Heart right ventricle (tissue), 16 donors: ENCODE results near the gene S100A10. TPM values are rescaled to one million over a fixed set of nuclear protein-coding genes. Genes with fewer than 3 reads are reported as not detected.
A peak's percentile ranks its signal among the peaks of the same experiment; 100 is the strongest.

Experiments
- ATAC-seq, 8 donors: fragments of 200-7000 bp; cut with Tn5 transposase; one replicate each; pipeline ENCODE4 v1.9.1; 2020; ENCODE audit warnings: mild to moderate bottlenecking in 8 of 8, moderate library complexity in 8 of 8, moderate number of reproducible peaks in 1 of 8
- DNase-seq, 2 donors: peaks; one replicate each; pipeline ENCODE4 v3.0.0-alpha.2; 2020
- H3K27ac ChIP-seq, 10 donors: fragments of 200-600 bp; sonication (generic) in 2 of 10; one replicate each; pipeline versions ENCODE4 v1.5.0 to v1.8.0; 2020 to 2022; ENCODE audit warnings: mild to moderate bottlenecking in 3 of 10
- H3K27me3 ChIP-seq, 7 donors: fragments of 200-600 bp; one replicate each; pipeline ENCODE4 v1.8.0; 2021 to 2022; ENCODE audit warnings: mild to moderate bottlenecking in 2 of 7
- H3K36me3 ChIP-seq, 9 donors: fragments of 200-600 bp; sonication (generic) in 1 of 9; one replicate each; pipeline versions ENCODE4 v1.5.0 to v1.8.0; 2020 to 2022; ENCODE audit warnings: mild to moderate bottlenecking in 2 of 9
- H3K4me1 ChIP-seq, 9 donors: fragments of 200-600 bp; sonication (generic) in 1 of 9; one replicate each; pipeline versions ENCODE4 v1.5.0 to v1.8.0; 2020 to 2022; ENCODE audit warnings: mild to moderate bottlenecking in 4 of 9
- H3K4me3 ChIP-seq, 10 donors: fragments of 200-600 bp; sonication (generic) in 2 of 10; one replicate each; pipeline versions ENCODE4 v1.5.0 to v1.8.0; 2020 to 2022; ENCODE audit warnings: mild to moderate bottlenecking in 7 of 10, moderate library complexity in 2 of 10
- H3K9me3 ChIP-seq, 11 donors: fragments of 200-600 bp in 10 of 11; sonication (generic) in 2 of 11; one replicate each; pipeline versions ENCODE4 v1.5.0 to v1.8.0; 2013 to 2022; ENCODE audit warnings: mild to moderate bottlenecking in 2 of 11, control low read depth in 1 of 11, moderate library complexity in 1 of 11
- WGBS, 2 donors: extraction: QIAGEN DNeasy Blood & Tissue Kit; methylation state at CpG; one replicate each; pipeline ENCODE4 v1.1.7; 2013; ENCODE audit warnings: inconsistent platforms in 1 of 2; 5-methylcytosine and 5-hydroxymethylcytosine counted together
- intact Hi-C, 10 donors: fragments of 100-400 bp; cut with DNase I; formaldehyde crosslinking; loops; one replicate each; pipeline versions ENCODE4 v1.11.1 to v1.14.2; 2022
- polyA plus RNA-seq, 2 donors: library from polyadenylated mRNA; stranded (reverse); fragments of 200-250 nt; gene quantifications; one replicate each; pipeline ENCODE4 v1.2.3, GENCODE V29; 2013
- total RNA-seq, 10 donors: library from RNA; stranded (reverse); fragmentation: NEBNext Ultra II Directional in 3 of 10; extraction: Animal tissue kit (Norgen Biotek cat#: 25700) in 3 of 10; gene quantifications; one replicate each; pipeline versions ENCODE4 v1.2.1 to v1.2.4, GENCODE V29; 2021 to 2023
- TF ChIP-seq, protein P1 (sequence below), 9 donors: fragments of 200-600 bp; sonication (generic) in 2 of 9; IDR thresholded peaks; one replicate each; pipeline versions ENCODE4 v1.5.0 to v1.8.0; 2021 to 2022; ENCODE audit warnings: antibody characterized with exemption in 9 of 9, mild to moderate bottlenecking in 5 of 9, moderate library complexity in 1 of 9
- donor health status: Arrhythmogenic right ventricular cardiomyopathy.
- donor health status: ischemic (EF 13 %, LVEDD 7.1; RV severe dilation, severe dysfunction).
- donor health status: healthy with polysubstance abuse.
- donor health status: DM: no; HTN: yes; CAD: no.
- donor health status: DM: no; HTN: no; CAD: no.
- donor health status: ischemic (EF 25% LVEDD 6.9; RV normal size, moderate dysfunction).
- donor health status: ischemic (EF 25% LVEDD 5.7; RV mildly dilated, moderate dysfunction).
- donor health status: healthy.
- donor health status: DM: yes; HTN: yes; CAD: no.
- donor health status: Ischemic cardiomyopathy.
- donor health status: ischemic (EF 35%, LVEDD 5.7; RV mildly dilated, moderate dysfunction).
- donor health status: nonischemic (EF 11% LVEDD 7.7; RV severe dilation, severe dysfunction).
- donor health status: DM: yes; HTN: yes; CAD: no.
- donor health status: PGD.
- donor health status: ischemic (EF 29% LVEDD 5.4; RV normal size, mild dysfunction).
- donor health status: nonischemic (EF 23%, LVEDD 6.1; RV moderate dilation, normal function).

Gene S100A10
- total and polyA plus RNA-seq, 12 donors: 71.3 to 519 (median 245) TPM

DNA sequence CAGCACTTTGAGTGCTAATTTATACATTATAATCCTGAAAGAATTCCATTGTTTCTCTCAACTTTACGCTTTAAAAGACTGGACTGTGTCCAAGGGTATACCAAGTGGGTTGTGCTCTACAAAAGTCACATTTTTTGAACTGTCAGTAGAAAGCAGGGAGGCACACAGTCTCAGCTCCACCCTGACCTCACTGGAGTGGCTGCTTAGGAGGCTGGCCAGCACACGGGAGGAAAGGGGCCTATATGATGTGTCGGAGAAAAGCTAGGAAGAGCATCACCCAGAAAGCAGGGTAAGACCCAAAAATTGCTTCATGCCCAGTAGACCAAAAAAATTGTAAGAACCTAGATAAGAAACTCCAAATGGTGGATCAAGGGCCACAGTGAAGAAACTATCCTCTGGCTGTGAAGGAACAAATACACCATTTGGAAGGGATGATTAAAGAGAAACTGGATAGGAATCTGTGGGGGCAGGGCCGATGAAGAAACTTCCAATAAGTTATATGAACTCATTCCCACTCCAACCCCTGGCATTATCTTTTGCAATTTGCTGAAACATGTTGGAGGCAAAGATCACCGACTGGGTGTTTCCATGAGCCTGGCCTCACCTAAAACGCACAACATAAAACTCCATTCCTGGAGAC lies 1.9 kb downstream of the S100A10 start:
- Histone ChIP-seq H3K36me3 (peaks cover 0 to 7% (median 0%) of the 10 kb centered on the region in 9 donors), H3K4me3 (peak overlapping the region; percentile 73 to 97 (median 88)), H3K27me3 (peaks cover 0 to 5% (median 0%) of the 10 kb centered on the region in 7 donors), H3K9me3 (no peaks in the 10 kb centered on the region), H3K4me1 (peaks cover 21 to 78% (median 63%) of the 10 kb centered on the region in 9 donors), H3K27ac (peak overlapping the region; percentile 17 to 99 (median 96))
- ATAC-seq: no peak
- no peak for DNase-seq
- intact Hi-C loops: loop anchor here in 3 of 10 donors (2.0 to 5.0 kb wide), 3 partner anchors 29 to 47 kb away; no protein-coding TSS in a partner anchor
- TF ChIP-seq, protein P1, sequence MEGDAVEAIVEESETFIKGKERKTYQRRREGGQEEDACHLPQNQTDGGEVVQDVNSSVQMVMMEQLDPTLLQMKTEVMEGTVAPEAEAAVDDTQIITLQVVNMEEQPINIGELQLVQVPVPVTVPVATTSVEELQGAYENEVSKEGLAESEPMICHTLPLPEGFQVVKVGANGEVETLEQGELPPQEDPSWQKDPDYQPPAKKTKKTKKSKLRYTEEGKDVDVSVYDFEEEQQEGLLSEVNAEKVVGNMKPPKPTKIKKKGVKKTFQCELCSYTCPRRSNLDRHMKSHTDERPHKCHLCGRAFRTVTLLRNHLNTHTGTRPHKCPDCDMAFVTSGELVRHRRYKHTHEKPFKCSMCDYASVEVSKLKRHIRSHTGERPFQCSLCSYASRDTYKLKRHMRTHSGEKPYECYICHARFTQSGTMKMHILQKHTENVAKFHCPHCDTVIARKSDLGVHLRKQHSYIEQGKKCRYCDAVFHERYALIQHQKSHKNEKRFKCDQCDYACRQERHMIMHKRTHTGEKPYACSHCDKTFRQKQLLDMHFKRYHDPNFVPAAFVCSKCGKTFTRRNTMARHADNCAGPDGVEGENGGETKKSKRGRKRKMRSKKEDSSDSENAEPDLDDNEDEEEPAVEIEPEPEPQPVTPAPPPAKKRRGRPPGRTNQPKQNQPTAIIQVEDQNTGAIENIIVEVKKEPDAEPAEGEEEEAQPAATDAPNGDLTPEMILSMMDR (IDR thresholded peaks at IDR 0.05): no peak
- 48 to 50% methylated on average over 6 of the region's 6 CpGs for WGBS, 2 donors

DNA sequence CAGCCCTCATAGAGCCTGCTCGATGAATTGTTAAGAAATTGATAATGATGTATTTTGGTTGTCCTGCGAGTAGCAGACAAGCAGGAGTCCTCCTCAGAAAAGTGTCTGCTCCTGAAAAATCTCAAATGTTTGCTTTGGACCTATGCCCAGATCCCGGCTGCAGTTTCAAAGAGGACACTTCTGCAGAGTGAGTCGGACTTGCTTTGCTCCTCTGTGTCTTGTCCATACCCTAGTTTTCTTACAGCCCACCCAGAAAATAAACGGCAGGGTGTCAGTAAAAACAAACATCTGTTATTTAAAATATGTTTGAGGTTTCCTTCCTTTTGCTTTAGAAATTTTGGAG lies 2.8 kb downstream of the S100A10 start:
- Histone ChIP-seq H3K27me3 (peaks cover 0 to 5% (median 0%) of the 10 kb centered on the region in 7 donors), H3K9me3 (no peaks in the 10 kb centered on the region), H3K27ac (peak overlapping the region in 7 of 10 donors; percentile 55 to 97 (median 77)), H3K36me3 (peaks cover 0 to 17% (median under 1%) of the 10 kb centered on the region in 9 donors), H3K4me1 (peaks cover 21 to 85% (median 70%) of the 10 kb centered on the region in 9 donors), H3K4me3 (peak overlapping the region in 6 of 10 donors; percentile 16 to 95 (median 84))
- 6 to 10% methylated on average over 5 of the region's 5 CpGs for WGBS, 2 donors
- intact Hi-C loops: loop anchor here in 1 of 10 donors (5.0 kb wide), 1 partner anchor 44 kb away; no protein-coding TSS in a partner anchor
- TF ChIP-seq, protein P1 (IDR thresholded peaks at IDR 0.05): no peak
- DNase-seq (peak in 1 of 2 donors; percentile 70), ATAC-seq (no peak)

DNA sequence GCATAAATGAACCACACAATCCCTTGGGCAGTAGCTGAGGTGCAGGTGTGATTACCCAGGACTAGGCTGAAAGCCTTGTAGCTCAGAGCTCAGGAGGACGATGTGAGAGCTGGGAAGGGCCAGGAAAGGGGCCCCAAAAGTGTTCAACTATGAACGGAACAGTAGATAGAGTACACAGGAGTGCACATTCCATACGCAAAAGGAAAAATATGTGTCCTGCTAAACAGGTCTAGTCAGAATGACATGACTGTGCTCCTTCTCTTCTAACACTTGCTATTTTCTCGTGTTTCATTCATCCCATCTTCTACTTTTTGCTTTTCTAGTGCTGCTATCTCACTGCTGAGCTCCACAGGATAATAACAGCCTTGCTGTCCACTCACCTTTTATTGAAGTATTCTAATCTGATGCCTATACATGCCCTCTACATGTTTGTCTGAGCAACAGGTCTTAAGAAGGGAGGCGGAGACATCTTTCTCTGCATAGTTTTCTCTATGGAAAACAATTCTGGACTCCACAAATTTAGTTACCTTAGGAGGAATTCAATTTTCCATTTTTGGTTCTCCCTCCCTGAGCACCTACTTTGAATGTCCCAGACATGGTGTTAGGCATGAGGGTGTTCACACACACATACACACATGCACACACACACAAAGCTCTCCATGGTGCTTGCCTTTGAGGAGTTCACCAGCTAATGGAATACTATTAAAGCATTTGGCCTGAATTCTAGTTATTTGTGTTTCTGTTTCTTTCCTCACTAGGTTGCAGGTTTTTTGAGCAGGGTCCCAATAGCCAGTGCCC lies 3.4 kb downstream of the S100A10 start:
- H3K4me1 ChIP-seq: peaks cover 21 to 88% (median 70%) of the 10 kb centered on the region in 9 donors
- intact Hi-C loops: loop anchor here in 1 of 10 donors (5.0 kb wide), 1 partner anchor 43 kb away; no protein-coding TSS in a partner anchor

More for the DNA sequence above, 3.4 kb downstream of the S100A10 start:
- ATAC-seq (no peak), DNase-seq (no peak)
- Histone ChIP-seq H3K27ac (peak overlapping the region in 9 of 10 donors; percentile 20 to 96 (median 65)), H3K4me3 (peak overlapping the region in 5 of 10 donors; percentile 2 to 95 (median 81)), H3K9me3 (no peaks in the 10 kb centered on the region), H3K36me3 (peaks cover 0 to 23% (median 7%) of the 10 kb centered on the region in 9 donors), H3K27me3 (peaks cover 0 to 5% (median 0%) of the 10 kb centered on the region in 7 donors)
- 55 to 60% methylated on average over 5 of the region's 5 CpGs for WGBS, 2 donors
- TF ChIP-seq, protein P1 (IDR thresholded peaks at IDR 0.05): no peak
